ENCODE data around the gene VWA7.

DNA sequence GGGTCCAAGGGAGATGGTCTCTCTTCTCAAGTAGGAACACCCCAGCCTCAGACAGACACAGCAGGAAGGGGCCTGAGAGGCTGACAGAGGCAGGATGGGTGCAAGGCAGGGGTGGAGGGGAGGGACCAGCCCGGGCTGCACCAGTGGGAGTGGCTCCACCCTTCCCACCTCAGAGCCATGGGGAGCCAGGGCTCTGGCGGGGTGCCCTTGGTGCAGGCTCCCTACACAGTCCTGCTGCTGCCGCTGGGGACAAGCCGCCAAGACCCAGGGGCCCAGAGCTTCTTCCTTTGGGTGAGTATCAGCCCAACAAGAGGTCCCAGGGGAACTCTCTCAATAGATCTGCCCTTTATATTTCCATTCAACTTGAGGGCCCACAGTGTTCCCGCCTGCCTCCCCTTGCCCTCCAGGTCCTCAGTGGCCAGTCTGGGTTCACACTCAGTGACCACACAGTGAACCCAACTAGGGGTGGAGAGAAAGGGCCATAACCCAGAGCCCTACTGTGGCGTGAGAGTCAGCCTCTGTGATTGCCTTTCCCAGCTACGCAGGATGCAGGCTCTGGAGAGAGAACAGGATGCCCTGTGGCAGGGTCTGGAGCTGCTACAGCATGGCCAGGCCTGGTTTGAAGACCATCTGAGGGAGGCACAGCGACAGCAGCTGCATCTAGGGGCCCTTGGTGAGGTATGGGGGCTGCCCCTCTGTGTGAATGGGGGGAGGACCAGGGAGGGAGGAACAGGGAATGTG lies 14.1 kb downstream of the VWA7 start:
- TF ChIP-seq, protein P1, sequence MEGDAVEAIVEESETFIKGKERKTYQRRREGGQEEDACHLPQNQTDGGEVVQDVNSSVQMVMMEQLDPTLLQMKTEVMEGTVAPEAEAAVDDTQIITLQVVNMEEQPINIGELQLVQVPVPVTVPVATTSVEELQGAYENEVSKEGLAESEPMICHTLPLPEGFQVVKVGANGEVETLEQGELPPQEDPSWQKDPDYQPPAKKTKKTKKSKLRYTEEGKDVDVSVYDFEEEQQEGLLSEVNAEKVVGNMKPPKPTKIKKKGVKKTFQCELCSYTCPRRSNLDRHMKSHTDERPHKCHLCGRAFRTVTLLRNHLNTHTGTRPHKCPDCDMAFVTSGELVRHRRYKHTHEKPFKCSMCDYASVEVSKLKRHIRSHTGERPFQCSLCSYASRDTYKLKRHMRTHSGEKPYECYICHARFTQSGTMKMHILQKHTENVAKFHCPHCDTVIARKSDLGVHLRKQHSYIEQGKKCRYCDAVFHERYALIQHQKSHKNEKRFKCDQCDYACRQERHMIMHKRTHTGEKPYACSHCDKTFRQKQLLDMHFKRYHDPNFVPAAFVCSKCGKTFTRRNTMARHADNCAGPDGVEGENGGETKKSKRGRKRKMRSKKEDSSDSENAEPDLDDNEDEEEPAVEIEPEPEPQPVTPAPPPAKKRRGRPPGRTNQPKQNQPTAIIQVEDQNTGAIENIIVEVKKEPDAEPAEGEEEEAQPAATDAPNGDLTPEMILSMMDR (IDR thresholded peaks at IDR 0.05), result no peak
- no peak for TF ChIP-seq GABPA (IDR thresholded peaks at IDR 0.05; ENCODE audit: low read depth)
- no peak for TF ChIP-seq SIN3A (IDR thresholded peaks at IDR 0.05; ENCODE audit: borderline replicate concordance, low read depth, low read length)
- no peak for TF ChIP-seq POLR2AphosphoS5 (IDR thresholded peaks at IDR 0.05; ENCODE audit: low read depth, low read length)
- TF ChIP-seq, protein P2, sequence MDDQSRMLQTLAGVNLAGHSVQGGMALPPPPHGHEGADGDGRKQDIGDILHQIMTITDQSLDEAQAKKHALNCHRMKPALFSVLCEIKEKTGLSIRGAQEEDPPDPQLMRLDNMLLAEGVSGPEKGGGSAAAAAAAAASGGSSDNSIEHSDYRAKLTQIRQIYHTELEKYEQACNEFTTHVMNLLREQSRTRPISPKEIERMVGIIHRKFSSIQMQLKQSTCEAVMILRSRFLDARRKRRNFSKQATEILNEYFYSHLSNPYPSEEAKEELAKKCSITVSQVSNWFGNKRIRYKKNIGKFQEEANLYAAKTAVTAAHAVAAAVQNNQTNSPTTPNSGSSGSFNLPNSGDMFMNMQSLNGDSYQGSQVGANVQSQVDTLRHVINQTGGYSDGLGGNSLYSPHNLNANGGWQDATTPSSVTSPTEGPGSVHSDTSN (IDR thresholded peaks at IDR 0.05), result no peak
- no peak for TF ChIP-seq RCOR1 (IDR thresholded peaks at IDR 0.05; ENCODE audit: low read length)
- TF ChIP-seq, protein P3, sequence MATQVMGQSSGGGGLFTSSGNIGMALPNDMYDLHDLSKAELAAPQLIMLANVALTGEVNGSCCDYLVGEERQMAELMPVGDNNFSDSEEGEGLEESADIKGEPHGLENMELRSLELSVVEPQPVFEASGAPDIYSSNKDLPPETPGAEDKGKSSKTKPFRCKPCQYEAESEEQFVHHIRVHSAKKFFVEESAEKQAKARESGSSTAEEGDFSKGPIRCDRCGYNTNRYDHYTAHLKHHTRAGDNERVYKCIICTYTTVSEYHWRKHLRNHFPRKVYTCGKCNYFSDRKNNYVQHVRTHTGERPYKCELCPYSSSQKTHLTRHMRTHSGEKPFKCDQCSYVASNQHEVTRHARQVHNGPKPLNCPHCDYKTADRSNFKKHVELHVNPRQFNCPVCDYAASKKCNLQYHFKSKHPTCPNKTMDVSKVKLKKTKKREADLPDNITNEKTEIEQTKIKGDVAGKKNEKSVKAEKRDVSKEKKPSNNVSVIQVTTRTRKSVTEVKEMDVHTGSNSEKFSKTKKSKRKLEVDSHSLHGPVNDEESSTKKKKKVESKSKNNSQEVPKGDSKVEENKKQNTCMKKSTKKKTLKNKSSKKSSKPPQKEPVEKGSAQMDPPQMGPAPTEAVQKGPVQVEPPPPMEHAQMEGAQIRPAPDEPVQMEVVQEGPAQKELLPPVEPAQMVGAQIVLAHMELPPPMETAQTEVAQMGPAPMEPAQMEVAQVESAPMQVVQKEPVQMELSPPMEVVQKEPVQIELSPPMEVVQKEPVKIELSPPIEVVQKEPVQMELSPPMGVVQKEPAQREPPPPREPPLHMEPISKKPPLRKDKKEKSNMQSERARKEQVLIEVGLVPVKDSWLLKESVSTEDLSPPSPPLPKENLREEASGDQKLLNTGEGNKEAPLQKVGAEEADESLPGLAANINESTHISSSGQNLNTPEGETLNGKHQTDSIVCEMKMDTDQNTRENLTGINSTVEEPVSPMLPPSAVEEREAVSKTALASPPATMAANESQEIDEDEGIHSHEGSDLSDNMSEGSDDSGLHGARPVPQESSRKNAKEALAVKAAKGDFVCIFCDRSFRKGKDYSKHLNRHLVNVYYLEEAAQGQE (IDR thresholded peaks at IDR 0.05; ENCODE audit: low read depth, low read length), result no peak
- no peak for TF ChIP-seq TAF1 (IDR thresholded peaks at IDR 0.05; ENCODE audit: borderline replicate concordance, low read depth, low read length)
- TF ChIP-seq MEF2A (IDR thresholded peaks at IDR 0.05; ENCODE audit: borderline replicate concordance, low read depth), result no peak
- TF ChIP-seq YY1 (IDR thresholded peaks at IDR 0.05; ENCODE audit: low read depth), result no peak
- TF ChIP-seq, protein P4, sequence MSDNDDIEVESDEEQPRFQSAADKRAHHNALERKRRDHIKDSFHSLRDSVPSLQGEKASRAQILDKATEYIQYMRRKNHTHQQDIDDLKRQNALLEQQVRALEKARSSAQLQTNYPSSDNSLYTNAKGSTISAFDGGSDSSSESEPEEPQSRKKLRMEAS (IDR thresholded peaks at IDR 0.05; ENCODE audit: low read depth), result no peak
- TF ChIP-seq, protein P5, sequence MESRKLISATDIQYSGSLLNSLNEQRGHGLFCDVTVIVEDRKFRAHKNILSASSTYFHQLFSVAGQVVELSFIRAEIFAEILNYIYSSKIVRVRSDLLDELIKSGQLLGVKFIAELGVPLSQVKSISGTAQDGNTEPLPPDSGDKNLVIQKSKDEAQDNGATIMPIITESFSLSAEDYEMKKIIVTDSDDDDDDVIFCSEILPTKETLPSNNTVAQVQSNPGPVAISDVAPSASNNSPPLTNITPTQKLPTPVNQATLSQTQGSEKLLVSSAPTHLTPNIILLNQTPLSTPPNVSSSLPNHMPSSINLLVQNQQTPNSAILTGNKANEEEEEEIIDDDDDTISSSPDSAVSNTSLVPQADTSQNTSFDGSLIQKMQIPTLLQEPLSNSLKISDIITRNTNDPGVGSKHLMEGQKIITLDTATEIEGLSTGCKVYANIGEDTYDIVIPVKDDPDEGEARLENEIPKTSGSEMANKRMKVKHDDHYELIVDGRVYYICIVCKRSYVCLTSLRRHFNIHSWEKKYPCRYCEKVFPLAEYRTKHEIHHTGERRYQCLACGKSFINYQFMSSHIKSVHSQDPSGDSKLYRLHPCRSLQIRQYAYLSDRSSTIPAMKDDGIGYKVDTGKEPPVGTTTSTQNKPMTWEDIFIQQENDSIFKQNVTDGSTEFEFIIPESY (IDR thresholded peaks at IDR 0.05; ENCODE audit: borderline replicate concordance, low read depth), result no peak
- TF ChIP-seq TCF12 (IDR thresholded peaks at IDR 0.05), result no peak
- TF ChIP-seq RAD21 (IDR thresholded peaks at IDR 0.05; ENCODE audit: low read length), result no peak

Data from SK-N-SH (cell line).